ENCODE measurements around the gene BEST2.

The BEST2 gene

GRCh38 chr19:12801466-12802266, 50.1 kb downstream of the BEST2 start, which contains the start of the genes PRDX2 and THSD8:
Gene PRDX2 (minus strand): TSS chr19:12801800. CDS start chr19:12801261, 539 bp downstream.
Gene THSD8 (plus strand): TSS chr19:12802069. CDS start chr19:12802072, 3 bp downstream.
- DNase-seq (ENCODE audit: low read depth), result peak; percentile 81

GRCh38 chr19:12802267-12803106, 50.9 kb downstream of the BEST2 start:
- no peak for DNase-seq (ENCODE audit: low read depth)

GRCh38 chr19:12804051-12804450, 52.5 kb downstream of the BEST2 start:
- DNase-seq (ENCODE audit: low read depth), result no peak

- peak; percentile 89 for DNase-seq (ENCODE audit: low read depth)
Measured at GRCh38 chr19:12806242-12807081, 54.9 kb downstream of the BEST2 start, which contains the start of gene RNASEH2A. Gene RNASEH2A (plus strand): TSS chr19:12806584. CDS start chr19:12806674, 90 bp downstream.
